Stimulated activated naive CD8-positive, alpha-beta T cell treated with anti-CD3 and anti-CD28 coated beads, Interleukin-15, Interleukin-2, amounts not matched to agents 100 ng/mL and 50 ng/mL, for 24 hours (primary cell): Measurements from ENCODE around the gene SPOCK1.

Source experiments
- H3K27ac Mint-ChIP-seq: one replicate; pipeline ENCODE4 v1.8.0; 2021; ENCODE audit warnings: mild to moderate bottlenecking, mixed read lengths
- H3K27me3 Mint-ChIP-seq: one replicate; pipeline ENCODE4 v1.8.0; 2021; ENCODE audit warnings: mixed read lengths
- H3K36me3 Mint-ChIP-seq: one replicate; pipeline ENCODE4 v1.8.0; 2021; ENCODE audit warnings: low read depth, mixed read lengths
- H3K4me1 Mint-ChIP-seq: one replicate; pipeline ENCODE4 v1.8.0; 2021; ENCODE audit warnings: low read depth, mixed read lengths
- H3K4me3 Mint-ChIP-seq: one replicate; pipeline ENCODE4 v1.8.0; 2021; ENCODE audit warnings: mild to moderate bottlenecking, mixed read lengths
- H3K9me3 Mint-ChIP-seq: one replicate; pipeline ENCODE4 v1.8.0; 2021; ENCODE audit warnings: mixed read lengths

The SPOCK1 gene

GRCh38 chr5:137355708-137356107, 143.4 kb downstream of the SPOCK1 start:
- Mint-ChIP-seq H3K27me3 (peaks cover 3% of the 10 kb centered on the region), H3K27ac (no peak overlapping the region), H3K36me3 (no peaks in the 10 kb centered on the region), H3K4me1 (no peaks in the 10 kb centered on the region), H3K4me3 (no peak overlapping the region), H3K9me3 (no peaks in the 10 kb centered on the region)

GRCh38 chr5:137352095-137352494, 147.0 kb downstream of the SPOCK1 start:
- Mint-ChIP-seq H3K27ac (no peak overlapping the region), H3K9me3 (no peaks in the 10 kb centered on the region), H3K36me3 (no peaks in the 10 kb centered on the region), H3K4me3 (no peak overlapping the region), H3K27me3 (no peaks in the 10 kb centered on the region), H3K4me1 (no peaks in the 10 kb centered on the region)

DNA sequence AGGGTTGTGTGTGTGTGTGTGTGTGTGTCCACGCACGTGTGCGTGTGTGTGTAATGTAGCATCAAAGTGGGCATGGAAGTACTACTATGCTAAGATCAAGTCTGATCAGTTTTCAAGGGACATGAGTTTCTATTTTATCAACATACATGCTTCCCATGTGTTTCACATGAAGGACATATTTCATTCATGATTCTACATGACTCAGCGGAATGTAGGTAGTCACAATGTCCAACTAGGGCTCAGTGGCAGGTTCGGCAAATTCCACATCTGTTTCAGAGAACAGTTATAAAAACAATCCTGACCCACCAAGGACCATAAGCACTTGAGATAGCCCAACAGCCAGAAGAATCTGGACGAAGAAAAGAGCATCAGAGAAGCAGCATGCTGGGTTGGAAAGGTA, 148.3 kb downstream of the SPOCK1 start:
- H3K27ac Mint-ChIP-seq: no peak overlapping the region
- H3K4me3 Mint-ChIP-seq: no peak overlapping the region
- H3K4me1 Mint-ChIP-seq: no peaks in the 10 kb centered on the region
- no peaks in the 10 kb centered on the region for H3K9me3 Mint-ChIP-seq
- no peaks in the 10 kb centered on the region for H3K27me3 Mint-ChIP-seq
- H3K36me3 Mint-ChIP-seq: no peaks in the 10 kb centered on the region

DNA sequence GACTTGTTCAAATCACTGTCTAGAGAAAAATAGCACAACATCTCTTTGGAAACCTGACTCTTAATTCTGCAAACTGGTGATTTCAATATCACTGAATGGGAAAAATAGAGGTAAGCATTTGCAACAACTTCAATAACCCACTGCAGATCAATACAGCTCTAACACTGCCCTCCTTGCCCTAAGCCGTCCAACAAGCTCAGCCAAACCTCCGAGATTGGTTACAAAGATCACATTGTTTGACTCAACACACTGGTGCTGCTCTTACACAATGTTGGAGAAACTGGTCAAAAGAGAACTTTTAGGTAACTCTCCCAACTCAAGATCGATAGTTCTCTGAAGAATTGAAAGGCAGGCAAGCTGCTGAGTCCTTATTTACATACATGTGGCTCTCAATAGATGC, 150.4 kb downstream of the SPOCK1 start:
- Mint-ChIP-seq H3K4me1 (no peaks in the 10 kb centered on the region), H3K4me3 (no peak overlapping the region), H3K9me3 (no peaks in the 10 kb centered on the region), H3K36me3 (no peaks in the 10 kb centered on the region), H3K27me3 (no peaks in the 10 kb centered on the region), H3K27ac (no peak overlapping the region)

DNA sequence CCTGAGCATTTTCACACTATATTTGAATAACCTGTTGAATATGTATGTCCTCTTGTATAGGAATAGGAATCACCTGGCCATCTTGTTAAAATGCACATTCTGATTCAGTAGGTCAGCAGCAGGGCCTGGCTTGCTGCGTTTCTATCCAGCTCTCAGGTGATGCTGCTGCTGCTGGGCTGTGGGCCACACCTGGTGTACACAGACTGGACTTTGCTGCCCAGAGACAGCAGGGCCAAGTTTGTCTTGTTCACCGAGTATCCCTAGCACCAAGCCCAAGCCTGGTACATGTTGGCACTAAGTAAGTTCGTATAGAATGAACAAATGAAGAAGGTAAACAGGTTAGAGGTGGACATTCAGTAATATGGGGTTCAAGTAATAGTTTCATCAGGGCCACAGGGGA, 151.3 kb downstream of the SPOCK1 start:
- Mint-ChIP-seq H3K4me3 (no peak overlapping the region), H3K27ac (no peak overlapping the region), H3K36me3 (no peaks in the 10 kb centered on the region), H3K4me1 (no peaks in the 10 kb centered on the region), H3K27me3 (no peaks in the 10 kb centered on the region), H3K9me3 (no peaks in the 10 kb centered on the region)

DNA sequence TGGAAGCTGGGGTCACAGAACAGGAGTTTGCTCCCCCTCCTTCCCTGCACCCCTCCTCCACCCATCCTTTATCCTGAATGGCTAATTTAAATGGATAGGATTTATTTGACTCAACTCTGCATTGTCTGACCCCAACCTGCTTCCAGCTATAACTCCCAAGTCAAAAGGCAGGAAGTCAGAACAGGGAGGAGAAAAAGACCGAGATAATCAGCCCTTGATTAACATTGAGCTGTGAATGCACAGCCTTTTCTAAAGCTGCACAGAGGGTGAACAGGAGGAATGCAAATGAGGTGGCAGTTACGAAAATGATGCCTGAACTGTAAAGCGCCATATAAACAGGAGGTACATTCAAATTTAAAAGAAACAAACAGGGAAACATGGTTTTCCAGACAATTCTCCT, 152.8 kb downstream of the SPOCK1 start:
- H3K27me3 Mint-ChIP-seq: no peaks in the 10 kb centered on the region
- no peaks in the 10 kb centered on the region for H3K36me3 Mint-ChIP-seq
- H3K4me1 Mint-ChIP-seq: no peaks in the 10 kb centered on the region
- no peak overlapping the region for H3K27ac Mint-ChIP-seq
- H3K9me3 Mint-ChIP-seq: no peaks in the 10 kb centered on the region
- H3K4me3 Mint-ChIP-seq: no peak overlapping the region

GRCh38 chr5:137345396-137345795, 153.7 kb downstream of the SPOCK1 start:
- H3K4me1 Mint-ChIP-seq: no peaks in the 10 kb centered on the region
- no peaks in the 10 kb centered on the region for H3K27me3 Mint-ChIP-seq

DNA sequence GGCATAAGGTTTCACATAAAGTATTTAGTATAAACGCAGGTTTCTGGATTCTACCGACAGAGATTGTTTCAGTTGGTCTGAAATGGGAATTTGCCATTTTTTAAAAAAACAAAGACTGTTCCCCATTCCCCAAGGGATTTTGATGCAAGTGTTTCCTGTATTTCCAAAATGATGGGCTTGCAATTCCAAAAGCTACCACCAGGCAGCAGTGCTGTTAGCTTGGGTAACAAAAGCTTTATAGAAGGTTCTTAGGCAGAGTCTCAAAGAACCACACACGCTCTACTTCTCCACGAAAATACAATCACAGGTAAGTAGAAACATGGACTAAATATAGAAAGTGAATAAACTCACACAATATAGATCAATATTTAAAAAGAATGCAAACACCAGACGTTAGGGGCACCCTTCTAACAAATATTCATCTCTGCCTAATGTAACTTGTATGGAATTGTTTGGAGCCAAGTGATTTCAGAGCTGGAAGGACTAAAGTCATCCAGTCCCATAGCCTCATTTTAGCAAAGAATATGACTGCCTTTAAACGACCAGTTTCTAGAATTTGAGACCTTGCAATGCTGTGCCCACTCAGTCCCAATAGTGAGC, 154.3 kb downstream of the SPOCK1 start:
- H3K4me1 Mint-ChIP-seq: no peaks in the 10 kb centered on the region
- no peak overlapping the region for H3K27ac Mint-ChIP-seq
- H3K9me3 Mint-ChIP-seq: no peaks in the 10 kb centered on the region
- no peaks in the 10 kb centered on the region for H3K27me3 Mint-ChIP-seq
- no peaks in the 10 kb centered on the region for H3K36me3 Mint-ChIP-seq
- no peak overlapping the region for H3K4me3 Mint-ChIP-seq

More at GRCh38 chr5:137345396-137345795, 153.7 kb downstream of the SPOCK1 start:
- H3K36me3 Mint-ChIP-seq: no peaks in the 10 kb centered on the region
- no peak overlapping the region for H3K27ac Mint-ChIP-seq
- H3K9me3 Mint-ChIP-seq: no peaks in the 10 kb centered on the region
- H3K4me3 Mint-ChIP-seq: no peak overlapping the region

GRCh38 chr5:137344021-137344420, 155.1 kb downstream of the SPOCK1 start:
- Mint-ChIP-seq H3K27me3 (no peaks in the 10 kb centered on the region), H3K4me3 (no peak overlapping the region), H3K9me3 (no peaks in the 10 kb centered on the region), H3K36me3 (no peaks in the 10 kb centered on the region), H3K4me1 (no peaks in the 10 kb centered on the region), H3K27ac (no peak overlapping the region)

GRCh38 chr5:137342764-137343163, 156.4 kb downstream of the SPOCK1 start:
- Mint-ChIP-seq H3K36me3 (no peaks in the 10 kb centered on the region), H3K9me3 (no peaks in the 10 kb centered on the region), H3K4me1 (no peaks in the 10 kb centered on the region), H3K27me3 (no peaks in the 10 kb centered on the region), H3K4me3 (no peak overlapping the region), H3K27ac (no peak overlapping the region)

DNA sequence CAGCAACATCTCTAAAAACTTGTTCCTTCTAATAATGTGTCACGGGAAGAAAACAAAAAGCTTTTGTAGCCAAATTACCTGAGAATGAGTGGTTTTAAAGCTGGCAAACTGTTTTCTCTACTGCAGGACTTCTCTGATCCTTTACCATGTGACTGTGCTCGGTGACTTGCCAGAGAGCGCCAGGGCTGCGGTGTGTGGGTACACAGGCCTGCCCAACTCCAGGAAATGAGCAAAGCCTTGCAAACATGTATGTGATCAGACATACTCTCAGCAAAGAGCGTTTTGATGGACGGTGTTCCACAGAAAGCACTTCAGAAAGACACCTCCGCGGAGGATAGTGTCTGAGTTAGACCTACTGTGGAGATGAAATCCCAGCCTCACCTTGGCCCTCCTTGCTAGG, 157.3 kb downstream of the SPOCK1 start:
- H3K27me3 Mint-ChIP-seq: no peaks in the 10 kb centered on the region
- H3K4me3 Mint-ChIP-seq: no peak overlapping the region
- no peaks in the 10 kb centered on the region for H3K9me3 Mint-ChIP-seq
- H3K4me1 Mint-ChIP-seq: no peaks in the 10 kb centered on the region
- no peak overlapping the region for H3K27ac Mint-ChIP-seq
- no peaks in the 10 kb centered on the region for H3K36me3 Mint-ChIP-seq

DNA sequence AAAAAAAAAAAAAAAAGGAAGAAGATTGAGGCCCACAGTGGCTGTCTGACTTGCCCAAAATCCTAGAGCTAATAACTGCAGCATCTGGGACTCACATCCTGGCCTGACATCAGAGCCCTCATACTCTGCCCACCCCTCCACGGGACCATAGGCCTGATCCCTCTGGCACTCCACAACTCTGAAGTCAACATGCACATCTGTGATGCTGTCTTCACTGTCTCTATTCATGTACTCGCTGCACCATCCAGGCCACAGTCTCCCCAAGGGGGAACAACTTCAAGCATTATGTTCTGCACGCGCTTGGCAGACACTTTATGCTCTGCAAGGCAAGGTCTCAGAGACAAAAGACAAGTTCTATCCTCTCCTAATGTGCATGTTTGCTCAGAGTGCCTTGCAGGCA, 158.2 kb downstream of the SPOCK1 start:
- no peak overlapping the region for H3K27ac Mint-ChIP-seq
- H3K36me3 Mint-ChIP-seq: no peaks in the 10 kb centered on the region
- H3K9me3 Mint-ChIP-seq: no peaks in the 10 kb centered on the region
- H3K4me3 Mint-ChIP-seq: no peak overlapping the region
- no peaks in the 10 kb centered on the region for H3K4me1 Mint-ChIP-seq
- no peaks in the 10 kb centered on the region for H3K27me3 Mint-ChIP-seq

DNA sequence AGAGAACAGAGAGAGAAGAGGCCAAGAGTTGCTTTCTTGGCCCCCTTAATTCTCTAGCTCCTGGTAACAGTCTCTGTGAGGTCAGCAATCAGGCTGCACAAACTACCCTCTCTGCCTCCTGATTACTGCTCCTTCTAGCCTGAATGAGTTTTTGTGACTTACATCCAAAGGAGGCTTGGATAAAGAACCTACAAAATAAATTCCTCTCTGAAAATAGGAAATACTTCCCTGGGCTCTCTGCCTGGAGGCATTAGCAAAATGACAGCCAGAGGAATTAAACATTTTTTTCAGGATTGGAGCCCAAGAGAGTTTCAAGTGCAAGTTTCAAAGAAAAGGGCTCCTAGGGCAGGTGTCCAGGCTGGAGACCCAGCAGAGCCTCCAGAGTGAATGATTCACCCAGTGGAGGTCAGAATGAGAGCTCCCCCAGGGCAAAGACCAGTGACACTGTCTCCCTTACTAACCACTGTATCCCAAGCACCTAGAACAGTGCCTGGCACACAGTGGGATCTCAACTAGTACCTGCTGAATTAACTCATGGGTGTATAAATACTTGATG, 162.5 kb downstream of the SPOCK1 start:
- H3K27ac Mint-ChIP-seq: no peak overlapping the region
- no peak overlapping the region for H3K4me3 Mint-ChIP-seq
- H3K36me3 Mint-ChIP-seq: no peaks in the 10 kb centered on the region
- no peaks in the 10 kb centered on the region for H3K9me3 Mint-ChIP-seq
- H3K4me1 Mint-ChIP-seq: no peaks in the 10 kb centered on the region
- H3K27me3 Mint-ChIP-seq: no peaks in the 10 kb centered on the region

DNA sequence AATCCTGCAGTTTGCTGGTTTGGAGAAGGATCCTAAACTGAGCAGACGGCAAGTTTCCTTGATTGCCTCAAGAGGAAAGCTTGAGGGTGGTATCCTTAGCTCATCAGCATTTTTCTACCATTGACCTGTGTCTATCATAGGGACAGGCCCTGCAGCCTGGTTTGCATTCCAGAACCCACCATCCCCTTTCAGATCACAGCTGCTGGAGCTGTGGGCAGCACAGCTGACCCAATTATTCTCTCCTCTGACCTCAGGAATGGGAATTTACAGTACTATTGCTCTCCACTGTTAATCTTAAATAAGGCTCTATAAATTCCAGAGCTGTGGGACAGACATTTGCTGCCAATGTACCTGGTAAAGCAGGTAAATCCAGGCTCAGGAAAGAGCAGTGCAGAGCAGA, 163.0 kb downstream of the SPOCK1 start:
- H3K36me3 Mint-ChIP-seq: no peaks in the 10 kb centered on the region
- H3K27ac Mint-ChIP-seq: no peak overlapping the region
- H3K27me3 Mint-ChIP-seq: no peaks in the 10 kb centered on the region
- no peak overlapping the region for H3K4me3 Mint-ChIP-seq
- no peaks in the 10 kb centered on the region for H3K9me3 Mint-ChIP-seq
- no peaks in the 10 kb centered on the region for H3K4me1 Mint-ChIP-seq

GRCh38 chr5:137335493-137335892, 163.6 kb downstream of the SPOCK1 start:
- H3K4me1 Mint-ChIP-seq: no peaks in the 10 kb centered on the region
- H3K4me3 Mint-ChIP-seq: no peak overlapping the region
- no peaks in the 10 kb centered on the region for H3K27me3 Mint-ChIP-seq
- H3K27ac Mint-ChIP-seq: no peak overlapping the region
- no peaks in the 10 kb centered on the region for H3K9me3 Mint-ChIP-seq
- no peaks in the 10 kb centered on the region for H3K36me3 Mint-ChIP-seq

DNA sequence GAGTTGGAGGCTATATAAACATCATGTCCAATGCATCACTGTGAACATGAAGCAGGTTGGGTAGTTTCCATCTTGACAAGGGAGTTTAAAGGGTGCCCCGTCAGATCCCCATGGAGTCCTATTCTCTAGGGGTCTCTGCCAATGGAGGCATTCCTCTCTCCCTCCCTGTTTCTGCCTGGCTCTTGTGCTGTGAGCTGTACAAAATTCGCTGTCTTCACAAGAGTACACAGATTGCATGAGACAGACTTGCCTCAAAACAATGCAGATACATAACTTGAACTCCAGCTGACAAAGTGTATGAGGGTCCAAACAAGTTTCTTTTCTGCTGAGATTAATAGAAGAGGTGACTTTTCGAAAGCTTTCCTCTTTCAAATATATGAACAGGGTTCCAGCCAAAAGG, 165.2 kb downstream of the SPOCK1 start:
- no peaks in the 10 kb centered on the region for H3K27me3 Mint-ChIP-seq
- no peak overlapping the region for H3K4me3 Mint-ChIP-seq
- H3K9me3 Mint-ChIP-seq: no peaks in the 10 kb centered on the region
- H3K36me3 Mint-ChIP-seq: no peaks in the 10 kb centered on the region
- no peaks in the 10 kb centered on the region for H3K4me1 Mint-ChIP-seq
- H3K27ac Mint-ChIP-seq: no peak overlapping the region
